B cell (primary cell): ENCODE data around the gene SLC23A2. TPM values are rescaled to one million over a fixed set of nuclear protein-coding genes. Genes with fewer than 3 reads are reported as not detected.

Experiments used
- ATAC-seq: fragments of 200-7000 bp; cut with Tn5 transposase; one replicate; pipeline ENCODE4 v1.10.0; 2021; ENCODE audit warnings: low read depth, mild to moderate bottlenecking, moderate number of reproducible peaks, moderate library complexity
- CTCF ChIA-PET: fragments of 350-600 bp; sonication (Branson Sonifier 250); formaldehyde crosslinking; loops from one replicate; lab custom pipeline; 2021; ENCODE audit warnings: antibody characterized with exemption, inconsistent platforms; lab: Charles Lee
- POLR2A ChIA-PET: fragments of 350-600 bp; sonication (Branson Sonifier 250); formaldehyde crosslinking; loops from one replicate; lab custom pipeline; 2021; ENCODE audit warnings: antibody characterized with exemption; lab: Charles Lee
- DNase-seq: peaks from one replicate; pipeline ENCODE4 v3.0.0; 2013
- H2AFZ ChIP-seq: 2 replicates; pipeline ENCODE4 v1.6.1; 2012; ENCODE audit warnings: mild to moderate bottlenecking, low read depth, low read length; ENCODE audit not compliant: insufficient read depth, poor library complexity, severe bottlenecking
- H3K27ac ChIP-seq, 2 donors: 1 replicate in 1 of 2; 2 replicates in 1 of 2; pipeline ENCODE4 v1.5.1; 2012 to 2013; ENCODE audit warnings: low read length in 2 of 2, mild to moderate bottlenecking in 2 of 2, moderate library complexity in 1 of 2
- H3K27me3 ChIP-seq, 4 experiments: fragments of 200-600 bp in 1 of 4; sonication (generic) in 1 of 4; replicated peaks in 1 of 4; 1 replicate in 2 of 4; 2 replicates in 2 of 4; pipeline versions ENCODE4 v1.6.1 to v1.7.0; 2013 to 2016; ENCODE audit warnings: low read length in 3 of 4, mild to moderate bottlenecking in 2 of 4, mixed read lengths in 1 of 4, moderate library complexity in 1 of 4; ENCODE audit not compliant: insufficient read depth in 4 of 4, control insufficient read depth in 3 of 4; ENCODE audit errors: control extremely low read depth in 1 of 4
- H3K36me3 ChIP-seq, 2 experiments: replicated peaks in 1 of 2; 1 replicate in 1 of 2; 2 replicates in 1 of 2; pipeline versions ENCODE4 v1.6.1 to v1.7.1; 2013; ENCODE audit warnings: low read length in 1 of 2; ENCODE audit not compliant: insufficient read depth in 2 of 2, control insufficient read depth in 1 of 2; ENCODE audit errors: control extremely low read depth in 1 of 2, extremely low read depth in 1 of 2
- H3K4me1 ChIP-seq, 2 donors: fragments of 200-600 bp in 1 of 2; sonication (generic) in 1 of 2; 1 replicate in 1 of 2; 2 replicates in 1 of 2; pipeline versions ENCODE4 v1.5.1 to v1.6.1; 2013 to 2017; ENCODE audit warnings: low read length in 2 of 2; ENCODE audit not compliant: control insufficient read depth in 2 of 2, insufficient read depth in 2 of 2
- H3K4me2 ChIP-seq: replicated peaks from 2 replicates; pipeline ENCODE3; 2012; ENCODE audit warnings: mild to moderate bottlenecking, low read depth, low read length; ENCODE audit not compliant: poor library complexity, severe bottlenecking
- H3K4me3 ChIP-seq, 5 experiments: fragments of 200-600 bp in 1 of 5; sonication (generic) in 1 of 5; 1 replicate in 3 of 5; 2 replicates in 2 of 5; pipeline versions ENCODE4 v1.5.1 to v1.7.0; 2011 to 2016; ENCODE audit warnings: low read length in 4 of 5, mild to moderate bottlenecking in 4 of 5, low read depth in 2 of 5, control low read depth in 1 of 5, moderate library complexity in 1 of 5; ENCODE audit not compliant: insufficient read depth in 1 of 5; ENCODE audit errors: control extremely low read depth in 1 of 5, extremely low read depth in 1 of 5
- H3K79me2 ChIP-seq: fragments of 200-600 bp; sonication (generic); one replicate; pipeline ENCODE4 v1.6.0; 2016; ENCODE audit warnings: low read length; ENCODE audit not compliant: control insufficient read depth, insufficient read depth
- H3K9ac ChIP-seq: fragments of 200-600 bp; sonication (generic); 2 replicates; pipeline ENCODE4 v1.6.1; 2017; ENCODE audit warnings: mild to moderate bottlenecking, low read length, moderate library complexity
- H3K9me3 ChIP-seq, 3 donors: one replicate each; pipeline versions ENCODE4 v1.6.1 to v1.7.1; 2013; ENCODE audit warnings: low read length in 2 of 3; ENCODE audit not compliant: control insufficient read depth in 2 of 3, insufficient read depth in 1 of 3; ENCODE audit errors: control extremely low read depth in 1 of 3
- H4K20me1 ChIP-seq: 2 replicates; pipeline ENCODE4 v1.6.0; 2012; ENCODE audit warnings: mild to moderate bottlenecking, low read length; ENCODE audit not compliant: insufficient read depth, control insufficient read depth, poor library complexity, severe bottlenecking
- H3K27ac Mint-ChIP-seq: one replicate; pipeline ENCODE4 v1.8.0; 2021; ENCODE audit warnings: mixed read lengths
- H3K27me3 Mint-ChIP-seq: one replicate; pipeline ENCODE4 v1.8.0; 2021; ENCODE audit warnings: mixed read lengths
- H3K4me1 Mint-ChIP-seq: one replicate; pipeline ENCODE4 v1.8.0; 2021; ENCODE audit warnings: mixed read lengths
- H3K4me3 Mint-ChIP-seq: one replicate; pipeline ENCODE4 v1.8.0; 2021; ENCODE audit warnings: mixed read lengths
- H3K9me3 Mint-ChIP-seq: one replicate; pipeline ENCODE4 v1.8.0; 2022; ENCODE audit warnings: mixed read lengths; ENCODE audit not compliant: insufficient read depth
- CTCF ChIP-seq: fragments of 200-600 bp; IDR thresholded peaks from one replicate; pipeline ENCODE4 v1.8.0; 2022; ENCODE audit warnings: antibody characterized with exemption, mild to moderate bottlenecking
- EZH2 ChIP-seq: IDR thresholded peaks from 2 replicates; pipeline ENCODE4 v1.6.1; 2012; ENCODE audit warnings: borderline replicate concordance, low read depth, mild to moderate bottlenecking, moderate library complexity, low read length; ENCODE audit not compliant: insufficient read depth, poor library complexity, severe bottlenecking
- WGBS: methylation state at CpG from one replicate; pipeline ENCODE4 v1.1.5; 2013; ENCODE audit warnings: missing lambda C conversion rate; ENCODE audit not compliant: insufficient coverage; 5-methylcytosine and 5-hydroxymethylcytosine counted together
- intact Hi-C: fragments of 100-400 bp; cut with micrococcal nuclease; formaldehyde crosslinking; loops from one replicate; pipeline ENCODE4 v1.10.0; 2022
- polyA plus RNA-seq: library from polyadenylated mRNA; depleted of rRNA; stranded (reverse); fragments of >200 nt; gene quantifications from 2 replicates; pipeline ENCODE4 v1.2.3, GENCODE V29; 2012
- total RNA-seq, 2 donors: library from RNA; stranded (reverse); fragments of 120-200 nt in 1 of 2; gene quantifications; 1 replicate in 1 of 2; 2 replicates in 1 of 2; pipeline versions ENCODE4 v1.2.3 to v1.2.4, GENCODE V29; 2013 to 2022

The SLC23A2 gene
- total and polyA plus RNA-seq, 2 donors (not counting 1 experiment from before 2014, with no cell fraction given) = 23.6 to 70.7 TPM

GRCh38 chr20:4815628-4816027 lies 185.7 kb downstream of the SLC23A2 start:
- H3K27ac Mint-ChIP-seq = peak overlapping the region; percentile 99
- H3K4me1 Mint-ChIP-seq = peaks cover 85% of the 10 kb centered on the region
- TF ChIP-seq EZH2 (no peak), CTCF (no peak)
- ChIA-PET CTCF (interaction anchor here (0.9 to 2.8 kb wide), 8 partner anchors 8 to 303 kb away, joined by 3 to 18 read pairs (median 3); no protein-coding TSS in a partner anchor), POLR2A (no interaction called here)
- WGBS = 43% methylated on average over 4 of the region's 5 CpGs
- H3K9me3 Mint-ChIP-seq = no peaks in the 10 kb centered on the region
- Histone ChIP-seq H3K4me1 (peaks cover 65 to 82% of the 10 kb centered on the region in 2 donors), H3K9me3 (peaks cover 0 to 4% (median 0%) of the 10 kb centered on the region in 3 donors), H3K9ac (peak overlapping the region; percentile 78), H3K4me3 (peak overlapping the region in 4 of 5 experiments; percentile 49 to 67 (median 56)), H4K20me1 (no peaks in the 10 kb centered on the region), H2AFZ (no peak overlapping the region), H3K27ac (peak overlapping the region; percentile 99), H3K4me2 (peak overlapping the region; percentile 80), H3K27me3 (no peaks in the 10 kb centered on the region), H3K36me3 (peaks cover 15 to 44% of the 10 kb centered on the region in 2 experiments), H3K79me2 (peaks cover 70% of the 10 kb centered on the region)
- intact Hi-C loops = loop anchor here (2.0 to 10.0 kb wide), 2 partner anchors 49 to 311 kb away; partner anchors contain the start of gene CDS2
- no peak for ATAC-seq
- no peaks in the 10 kb centered on the region for H3K27me3 Mint-ChIP-seq
- peak overlapping the region; percentile 92 for H3K4me3 Mint-ChIP-seq
- DNase-seq = peak; percentile 73

- under 1% methylated on average over 19 of the region's 20 CpGs for WGBS
- peak overlapping the region; percentile 49 to 67 (median 50) for H3K4me3 ChIP-seq
Measured at GRCh38 chr20:4814696-4815252, 186.5 kb downstream of the SLC23A2 start.

More at GRCh38 chr20:4814696-4815252, 186.5 kb downstream of the SLC23A2 start:
- no peaks in the 10 kb centered on the region for H3K27me3 ChIP-seq
- H3K27ac Mint-ChIP-seq = peak overlapping the region; percentile 99
- peak overlapping the region; percentile 80 for H3K4me2 ChIP-seq
- CTCF ChIA-PET = interaction anchor here (0.9 to 2.8 kb wide), 12 partner anchors 8 to 304 kb away, joined by 3 to 18 read pairs (median 4); no protein-coding TSS in a partner anchor
- ATAC-seq (peak; percentile 54), DNase-seq (peak; percentile 98)
- H3K27me3 Mint-ChIP-seq = no peaks in the 10 kb centered on the region
- POLR2A ChIA-PET = interaction anchor here (0.8 to 2.1 kb wide), 4 partner anchors 22 to 311 kb away, joined by 3 to 6 read pairs (median 4); partner anchors contain the start of gene PCNA
- H3K36me3 ChIP-seq = peaks cover 11 to 38% of the 10 kb centered on the region in 2 experiments
- H2AFZ ChIP-seq = no peak overlapping the region
- H4K20me1 ChIP-seq = no peaks in the 10 kb centered on the region
- peaks cover 0 to 4% (median 0%) of the 10 kb centered on the region in 3 donors for H3K9me3 ChIP-seq
- peaks cover 70% of the 10 kb centered on the region for H3K79me2 ChIP-seq
- H3K9ac ChIP-seq = peak overlapping the region; percentile 78
- H3K4me1 Mint-ChIP-seq = peaks cover 87% of the 10 kb centered on the region
- peak overlapping the region; percentile 92 for H3K4me3 Mint-ChIP-seq
- H3K9me3 Mint-ChIP-seq = no peaks in the 10 kb centered on the region
- H3K27ac ChIP-seq = peak overlapping the region; percentile 99
- TF ChIP-seq CTCF (peak; percentile 17), EZH2 (no peak)
- intact Hi-C loops = loop anchor here (1.0 to 10.0 kb wide), 5 partner anchors 50 to 312 kb away; partner anchors contain the start of gene CDS2
- H3K4me1 ChIP-seq = peaks cover 69 to 82% of the 10 kb centered on the region in 2 donors
